Transverse colon (tissue), 3 donors: Measurements from ENCODE around the gene PTGES3L.

ENCODE experiments used
- POLR2A ChIP-seq: fragments of 450-650 bp; IDR thresholded peaks from one replicate; pipeline ENCODE4 v1.6.1; 2016; ENCODE audit warnings: antibody characterized with exemption, mild to moderate bottlenecking, moderate library complexity
- POLR2AphosphoS5 ChIP-seq, 3 donors: sonication (generic); formaldehyde crosslinking; IDR thresholded peaks; one replicate each; pipeline ENCODE4 v1.6.1; 2016; ENCODE audit warnings: antibody characterized with exemption in 3 of 3

GRCh38 chr17:42924891-42925290 lies 55.0 kb downstream of the PTGES3L start:
- TF ChIP-seq POLR2A (no peak), POLR2AphosphoS5 (IDR thresholded peaks at IDR 0.05) (no peak)
